ENCODE data around the gene MPP3.

The MPP3 gene

DNA sequence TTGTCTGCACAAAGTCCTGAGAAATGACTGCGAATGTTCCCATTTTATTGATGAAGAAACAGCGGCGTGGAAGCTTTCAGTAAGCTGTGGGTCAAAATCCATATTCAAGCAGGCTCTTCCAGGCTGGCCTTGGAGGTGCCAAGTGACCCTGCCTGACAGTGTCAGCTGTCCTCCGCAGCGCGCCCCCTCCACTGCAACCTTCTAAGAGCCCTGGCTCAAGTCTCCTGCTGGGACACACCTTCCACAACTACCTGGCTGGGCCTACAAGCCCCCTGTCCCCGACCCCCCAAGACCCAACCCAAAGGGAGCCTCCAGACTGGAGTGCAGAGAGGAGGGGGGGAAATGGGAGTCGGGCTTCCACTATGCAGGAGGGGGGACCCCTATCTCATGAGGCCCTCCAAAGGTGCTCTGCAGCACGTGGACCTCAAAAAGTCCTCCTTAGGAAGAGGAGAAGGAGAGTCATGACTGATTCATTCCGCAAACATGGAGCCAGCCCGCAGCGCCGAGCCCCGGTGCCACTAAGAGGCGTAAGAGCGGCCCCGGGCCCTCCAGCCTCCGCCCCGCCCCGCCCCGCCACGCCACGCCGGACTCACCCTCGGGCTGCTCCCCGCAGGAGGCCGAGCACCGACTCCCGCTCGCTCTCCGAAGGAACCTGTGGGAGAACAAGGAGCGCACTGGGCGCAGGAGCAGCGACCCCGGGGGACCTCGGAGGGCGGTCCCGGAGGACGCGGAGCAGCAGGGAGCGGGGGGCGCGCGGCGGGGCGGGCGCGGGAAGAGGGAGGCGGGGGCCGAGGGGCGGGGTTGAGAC, 574 bp downstream of the MPP3 start:
- DNase-seq (ENCODE audit: low spot score), result no peak

DNA sequence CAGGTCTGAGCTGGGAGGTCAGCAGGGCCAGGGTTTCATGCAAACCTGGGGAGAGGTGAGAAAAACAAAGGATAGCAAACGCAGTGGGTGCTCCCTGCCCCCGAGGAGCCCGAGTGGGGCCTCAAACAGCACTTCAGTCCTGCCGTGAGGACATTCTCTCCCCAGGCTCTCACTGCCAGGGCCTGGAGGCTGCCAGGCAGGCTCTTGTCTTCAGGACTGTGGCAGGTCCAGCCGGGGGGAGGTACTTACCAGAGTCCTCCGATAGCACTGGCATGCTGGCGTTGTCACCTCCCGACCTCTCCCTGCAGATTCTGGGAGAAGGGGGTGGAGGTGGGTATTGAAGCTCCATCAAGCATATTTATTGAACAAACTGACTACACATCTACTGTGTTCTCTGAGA, 1.3 kb downstream of the MPP3 start:
- no peak for DNase-seq (ENCODE audit: low spot score)

DNA sequence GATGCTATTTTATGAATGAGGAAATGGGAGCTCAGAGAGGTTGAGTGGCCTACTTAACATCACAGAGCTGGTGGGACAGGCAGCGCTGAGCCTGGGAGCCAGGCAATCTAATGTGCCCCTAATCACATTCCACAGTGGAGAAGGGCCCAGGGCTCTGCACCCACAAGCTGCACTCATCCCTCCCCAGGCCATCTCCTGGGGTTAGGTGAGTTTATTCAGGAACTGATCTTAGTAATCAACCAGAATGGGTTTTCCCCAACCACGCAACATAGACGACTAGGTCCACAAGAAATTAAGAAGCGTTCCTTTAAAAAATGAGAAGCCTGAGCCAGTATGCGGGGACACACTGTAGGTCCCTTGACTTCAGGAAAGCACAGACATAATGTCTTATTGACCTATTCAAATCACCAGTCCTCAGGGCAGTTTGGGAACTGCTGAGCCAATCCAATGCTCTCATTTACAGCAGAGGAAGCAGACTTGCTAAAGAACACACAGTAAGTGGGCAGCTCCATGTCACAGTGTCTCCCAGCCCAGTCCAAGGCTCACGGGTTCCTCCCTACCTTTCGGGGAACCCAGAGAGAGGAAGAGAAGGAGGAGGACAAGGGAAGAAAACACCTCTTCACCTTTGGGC, 2.3 kb downstream of the MPP3 start:
- no peak for DNase-seq (ENCODE audit: low spot score)

DNA sequence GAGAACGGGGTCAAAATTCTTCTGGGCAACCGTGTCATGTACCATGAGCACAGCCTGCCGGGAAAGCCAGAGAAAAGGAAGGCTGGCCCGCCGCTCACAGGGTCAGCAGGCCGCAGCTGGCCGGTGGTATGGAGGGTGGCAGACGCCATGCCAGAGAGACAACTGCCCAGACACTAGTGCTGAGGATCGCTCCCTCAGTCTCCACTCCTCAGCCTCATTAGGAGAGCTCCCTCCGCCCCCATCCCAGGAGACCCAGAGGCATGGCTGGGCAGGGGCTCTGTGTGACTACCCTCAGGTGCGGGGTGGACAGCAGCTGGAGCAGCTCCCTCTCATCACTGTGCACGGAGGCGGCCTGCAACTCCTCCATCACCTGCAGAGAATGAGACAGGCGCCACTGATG, 3.2 kb downstream of the MPP3 start:
- no peak for DNase-seq (ENCODE audit: low spot score)

DNA sequence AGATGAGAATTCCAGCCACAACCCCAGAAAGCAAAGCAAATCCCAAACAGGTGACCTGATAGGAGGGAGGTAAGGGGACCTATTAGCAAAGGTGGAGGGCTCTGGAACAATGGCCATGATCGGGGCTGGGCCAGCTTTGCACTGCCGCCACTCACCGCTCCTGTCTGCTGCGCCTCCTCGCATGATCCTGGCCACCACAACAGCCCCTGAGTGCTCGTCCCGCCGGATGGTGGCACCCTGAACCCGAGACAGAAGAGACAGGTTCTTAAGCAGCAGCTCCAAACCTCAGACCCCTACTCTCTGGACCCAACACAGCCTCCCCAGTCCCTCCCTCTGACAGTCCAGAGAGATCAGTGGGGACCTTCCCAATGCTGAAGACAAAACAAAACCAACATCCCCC, 5.3 kb downstream of the MPP3 start:
- DNase-seq (ENCODE audit: low spot score), result no peak

DNA sequence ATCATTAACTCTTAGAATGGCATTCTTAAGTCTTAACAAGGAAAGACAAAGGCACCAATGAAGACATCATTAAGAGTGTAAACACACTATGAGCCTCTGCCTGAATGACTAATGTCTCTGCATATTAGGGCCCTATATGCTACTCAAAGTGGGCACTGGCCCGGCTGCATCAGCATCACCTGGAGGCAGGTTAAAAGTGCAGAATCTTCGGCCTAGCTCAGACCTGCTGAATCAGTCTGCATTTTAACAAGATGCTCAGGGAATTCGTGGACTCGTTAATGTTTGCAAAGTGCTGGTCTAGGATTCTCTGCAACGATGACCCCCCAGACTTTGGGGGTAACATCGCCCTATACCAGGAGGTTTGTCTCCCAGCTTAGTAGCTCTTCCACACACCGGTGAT, 6.7 kb downstream of the MPP3 start:
- no peak for DNase-seq (ENCODE audit: low spot score)

DNA sequence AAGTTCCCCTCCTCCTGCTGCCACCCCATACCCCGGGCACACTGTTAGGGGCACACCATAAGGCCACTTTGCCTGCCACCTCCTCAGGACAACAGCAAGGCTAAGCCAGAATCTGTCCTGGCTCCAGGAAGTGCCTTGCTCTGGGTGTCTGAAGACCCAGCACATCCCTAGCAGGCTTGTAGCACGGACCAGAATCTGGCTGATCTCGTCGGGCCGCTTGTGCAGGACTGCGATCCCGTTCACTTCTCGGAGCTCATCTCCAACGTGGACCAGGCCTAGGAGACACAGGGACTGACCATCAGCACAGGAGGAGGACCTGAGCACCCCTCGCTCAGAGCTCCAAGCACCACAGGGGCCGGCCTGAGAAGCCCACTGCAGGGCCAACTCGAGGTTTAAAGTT, 7.4 kb downstream of the MPP3 start:
- DNase-seq (ENCODE audit: low spot score), result no peak

DNA sequence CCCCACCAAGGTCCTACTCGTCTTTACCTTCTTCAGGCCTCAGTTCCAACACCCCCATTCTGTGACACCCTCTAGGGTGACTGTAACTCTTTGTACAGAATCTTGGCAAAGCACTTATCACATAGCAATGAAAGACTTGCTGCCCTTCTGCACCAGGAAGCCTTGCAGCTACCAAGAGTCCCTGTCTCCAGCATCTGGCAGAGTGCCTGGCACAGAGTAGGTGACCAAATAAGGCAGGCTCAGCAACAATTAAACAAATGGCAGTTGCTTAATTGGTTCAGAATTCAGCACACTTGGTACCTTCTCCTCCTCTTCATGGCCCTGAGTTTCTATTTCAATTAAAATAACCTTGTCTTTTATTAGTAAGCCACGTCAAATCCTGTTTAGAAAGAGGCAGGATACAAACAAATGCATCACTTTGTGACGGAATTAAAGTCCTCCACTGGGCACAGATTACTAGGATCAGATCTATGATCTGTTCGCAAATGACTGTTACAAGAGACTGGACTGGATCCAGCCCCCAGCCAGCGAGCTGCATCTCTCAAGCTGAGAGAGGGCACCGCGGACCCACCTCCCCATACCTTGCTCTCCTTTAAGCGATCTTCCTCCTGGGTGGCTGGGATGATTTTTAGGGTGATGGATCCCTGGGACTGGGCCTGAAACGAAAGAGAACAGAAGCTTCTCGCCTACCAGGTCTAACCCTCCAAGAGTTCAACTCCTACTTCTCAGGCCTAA, 9.4 kb downstream of the MPP3 start:
- DNase-seq (ENCODE audit: low spot score), result no peak

DNA sequence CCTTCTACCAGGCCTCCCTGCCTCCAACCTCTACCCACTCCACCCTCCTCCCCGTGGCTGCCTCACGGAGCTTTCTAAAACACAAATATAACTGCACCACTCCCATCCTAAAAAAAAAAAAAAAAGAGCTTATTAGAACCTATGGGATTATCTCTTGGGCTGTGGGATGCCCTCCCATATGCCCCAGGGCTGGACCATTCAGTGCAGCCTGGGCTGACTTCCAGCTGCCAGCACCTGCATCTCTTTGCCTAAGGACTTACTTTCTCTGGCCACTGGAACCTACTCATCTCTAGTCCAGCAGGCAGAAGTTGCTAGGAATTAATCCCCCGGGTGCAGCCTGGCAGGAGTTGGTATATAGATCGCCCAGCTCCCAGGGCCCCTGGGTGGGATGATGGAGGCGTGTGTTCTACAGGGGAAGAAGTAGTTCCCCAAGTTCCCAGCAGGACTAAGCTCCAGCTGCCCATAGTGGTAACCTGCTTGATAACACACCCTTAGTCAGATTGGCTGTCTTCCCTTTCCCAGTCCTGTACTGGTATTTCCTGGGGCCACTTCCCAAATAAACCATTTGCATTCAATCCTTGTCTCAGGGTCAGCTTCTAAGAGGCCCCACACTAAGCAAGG, 10.3 kb downstream of the MPP3 start:
- DNase-seq (ENCODE audit: low spot score), result no peak

DNA sequence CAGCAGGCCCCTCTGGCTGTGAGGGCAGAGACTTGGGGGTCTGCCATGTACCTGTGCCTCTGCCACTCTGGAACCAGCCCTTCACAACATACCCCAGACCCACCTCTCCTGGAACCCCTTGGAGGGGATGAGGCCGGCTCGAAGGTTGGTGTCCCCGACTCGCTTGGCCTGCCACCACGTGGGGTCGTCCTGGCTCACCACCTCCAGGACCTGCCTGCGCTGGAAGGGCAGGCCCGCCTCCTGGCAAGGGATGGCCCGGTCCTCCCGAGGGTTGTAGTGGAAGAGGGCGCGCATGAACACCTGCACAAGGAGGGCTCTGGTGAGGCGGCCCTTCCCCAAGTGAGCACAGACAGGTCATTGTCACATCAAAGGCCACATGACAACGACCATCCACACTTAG, 12.2 kb downstream of the MPP3 start:
- no peak for DNase-seq (ENCODE audit: low spot score)

DNA sequence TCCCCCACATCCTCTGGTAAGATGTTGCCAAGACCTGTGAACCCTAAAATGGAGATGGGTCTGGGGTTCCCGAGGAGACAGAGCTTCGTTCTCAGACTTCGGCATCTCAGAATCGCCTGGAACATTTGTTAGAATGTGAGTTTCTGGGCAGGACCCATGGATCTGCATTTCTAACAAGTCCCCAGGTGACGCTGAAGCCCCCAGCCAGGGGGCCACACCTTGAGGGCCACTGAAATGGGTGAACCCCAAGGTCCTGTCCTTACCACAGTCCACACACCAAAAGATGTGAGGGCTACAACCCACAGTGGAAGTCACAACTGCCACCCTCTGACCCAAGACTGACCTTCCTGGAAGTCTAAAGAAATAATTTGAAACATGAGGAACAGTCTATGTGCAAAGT, 14.0 kb downstream of the MPP3 start:
- DNase-seq (ENCODE audit: low spot score), result no peak

DNA sequence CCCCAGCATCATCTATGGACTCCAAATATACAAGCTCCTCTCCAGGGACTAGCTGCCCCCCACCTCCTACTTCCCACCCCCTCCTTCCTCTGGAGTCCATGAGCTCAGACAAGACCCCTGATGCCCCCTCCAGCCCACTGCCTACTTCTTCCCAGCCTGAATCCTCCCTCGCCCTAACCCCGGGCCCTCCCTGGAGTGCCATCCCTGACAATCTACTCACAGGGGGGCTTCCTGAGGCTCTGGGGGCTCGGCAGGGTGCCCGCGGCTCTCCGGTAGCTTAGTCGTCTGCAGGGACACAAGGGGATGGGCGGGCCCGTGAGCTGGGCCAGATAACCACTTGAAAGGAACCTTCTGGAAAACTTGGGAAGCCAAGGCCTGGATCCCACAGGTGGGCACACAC, 15.1 kb downstream of the MPP3 start:
- no peak for DNase-seq (ENCODE audit: low spot score)

DNA sequence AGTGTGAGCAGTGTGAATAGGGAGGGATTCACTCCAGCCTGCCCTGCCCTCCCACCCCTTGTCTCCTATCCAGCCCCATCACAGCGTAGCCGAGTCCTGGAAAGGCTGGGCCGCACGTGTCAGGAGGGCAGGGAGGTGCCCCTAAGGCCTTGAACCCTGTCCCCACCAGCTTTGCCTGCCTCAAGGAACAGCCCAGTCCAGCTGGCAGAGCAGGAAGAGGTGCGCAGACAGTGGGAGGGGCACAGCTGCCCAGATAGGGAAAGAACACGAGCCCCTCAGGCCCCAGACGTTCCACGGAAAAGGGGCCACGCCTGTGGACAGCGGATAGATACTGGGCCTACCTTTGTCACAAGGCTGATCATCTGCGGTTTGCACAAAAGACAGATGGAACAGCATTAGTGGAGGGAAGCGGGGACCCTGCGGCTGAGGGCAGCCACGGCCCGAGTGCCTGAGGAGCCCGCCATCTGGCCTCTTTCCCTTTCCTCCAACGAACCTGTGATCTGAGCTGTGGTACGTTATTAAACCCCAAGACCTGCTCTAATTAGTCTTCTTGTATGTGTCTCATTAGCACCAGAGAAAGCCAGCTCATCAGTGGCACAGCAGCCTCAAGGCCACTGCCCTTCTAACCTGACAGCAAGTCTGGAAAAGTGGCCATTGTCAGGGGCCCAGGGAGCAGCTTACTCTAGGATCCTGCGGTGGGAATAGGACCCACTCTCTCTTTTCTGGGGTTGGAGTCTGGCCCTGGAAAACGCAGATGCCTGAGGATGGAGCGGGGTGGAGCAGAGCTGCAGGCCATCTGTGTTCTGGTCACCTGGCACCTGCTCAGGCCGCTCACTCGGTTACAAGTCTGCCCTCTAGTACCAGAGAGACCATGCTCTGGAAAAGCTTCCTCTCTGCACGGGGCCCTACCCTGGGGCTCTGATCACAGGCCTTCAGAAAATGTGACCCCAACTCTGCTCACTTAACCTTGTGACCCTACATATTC, 16.3 kb downstream of the MPP3 start:
- no peak for DNase-seq (ENCODE audit: low spot score)

DNA sequence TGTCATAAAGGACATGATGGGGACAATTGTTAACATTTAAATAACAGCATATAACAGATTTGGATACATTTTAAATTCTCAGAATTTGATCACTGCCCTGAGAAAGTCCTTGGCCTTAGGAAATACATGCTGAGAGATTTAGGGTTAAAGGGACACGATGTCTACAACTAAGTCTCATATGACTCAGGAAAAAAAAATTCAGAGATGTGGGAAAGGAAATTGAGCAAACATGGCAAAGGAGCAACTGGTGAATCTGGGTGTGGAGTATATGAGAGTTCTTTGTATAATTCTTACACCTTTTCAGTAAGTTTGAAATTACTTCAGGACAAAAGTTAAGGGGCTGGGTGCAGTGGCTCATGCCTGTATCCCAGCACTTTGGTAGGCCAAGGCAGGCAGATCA, 18.2 kb downstream of the MPP3 start:
- DNase-seq (ENCODE audit: low spot score), result no peak

DNA sequence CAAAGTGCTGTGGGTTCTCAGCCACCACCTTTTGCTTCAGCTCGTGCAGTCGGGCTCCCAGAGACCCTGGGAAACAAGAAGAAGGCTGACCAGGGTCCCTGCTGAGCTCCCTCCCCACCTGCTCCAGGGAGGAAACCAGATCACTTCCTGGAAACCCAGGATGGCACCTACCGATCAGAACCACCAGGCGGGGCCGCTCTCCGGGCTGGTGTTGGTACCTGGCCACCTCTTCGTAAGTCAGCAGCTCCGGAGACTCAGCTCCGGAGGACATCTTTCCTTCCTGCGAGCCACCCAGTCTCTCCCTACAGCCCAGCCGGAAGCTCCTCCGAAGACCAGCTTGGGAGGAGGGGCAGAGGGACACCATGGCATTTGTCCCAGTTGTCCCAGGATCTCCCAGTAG, 18.9 kb downstream of the MPP3 start:
- DNase-seq (ENCODE audit: low spot score), result no peak

DNA sequence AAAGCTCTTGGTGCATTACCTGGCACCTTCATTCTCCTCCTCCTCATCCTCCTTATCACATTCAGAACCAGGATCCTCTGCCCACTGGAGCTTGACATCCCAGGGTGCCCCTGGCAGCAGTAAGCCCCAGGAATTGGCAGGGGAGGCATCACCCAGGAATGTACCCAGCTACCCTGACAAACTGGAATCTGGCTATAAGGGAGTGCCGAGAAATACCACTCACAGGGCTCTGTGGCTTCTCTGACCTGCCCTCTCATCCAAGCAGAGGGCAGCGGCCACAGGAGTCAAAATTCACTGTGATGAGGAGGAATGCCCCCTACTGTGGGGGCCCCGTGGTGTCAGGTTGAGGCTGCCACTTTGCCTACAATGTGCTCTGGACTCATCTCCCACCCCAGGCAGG, 19.6 kb downstream of the MPP3 start:
- no peak for DNase-seq (ENCODE audit: low spot score)

DNA sequence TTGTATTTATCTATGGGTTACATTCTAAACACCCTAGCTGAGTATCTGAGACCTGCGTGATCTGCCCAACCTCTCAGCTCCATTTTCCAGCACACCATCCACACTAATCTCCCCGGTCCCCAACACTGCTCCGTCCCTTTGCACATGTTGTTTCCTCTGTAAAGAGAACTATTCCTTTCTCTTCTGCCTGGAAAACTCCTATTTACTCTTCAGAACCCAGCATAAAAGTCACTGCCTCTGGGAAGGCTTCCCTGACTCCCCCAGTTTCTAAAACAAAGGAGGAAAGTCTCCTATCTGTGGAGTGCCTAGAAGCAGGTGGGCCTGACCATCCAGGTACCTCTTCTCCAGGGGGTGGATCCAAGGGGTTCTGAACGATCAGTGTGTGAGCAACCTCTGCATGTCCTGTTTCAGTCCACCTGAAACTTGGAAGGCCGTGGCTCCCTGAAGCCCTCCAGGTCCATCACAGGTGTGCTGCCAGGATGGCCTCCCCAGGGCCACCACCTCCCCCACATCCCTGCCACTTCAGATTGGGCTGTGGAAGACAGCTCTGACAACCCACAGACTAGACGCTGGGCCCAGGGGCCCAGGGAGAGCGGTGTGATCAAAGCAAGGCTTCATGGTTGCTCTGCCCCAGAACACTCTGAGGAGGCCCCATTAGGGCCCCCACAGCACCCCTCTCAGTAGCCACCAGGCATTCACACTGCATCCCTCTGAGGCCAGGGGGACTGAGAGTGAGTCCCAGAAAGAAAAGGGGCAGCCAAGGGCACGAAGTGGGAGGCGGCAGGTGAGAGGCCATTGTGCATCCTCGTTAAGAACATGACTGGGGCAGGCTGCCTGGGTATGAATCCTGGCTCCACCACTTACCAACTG, 20.3 kb downstream of the MPP3 start:
- DNase-seq (ENCODE audit: low spot score), result no peak

DNA sequence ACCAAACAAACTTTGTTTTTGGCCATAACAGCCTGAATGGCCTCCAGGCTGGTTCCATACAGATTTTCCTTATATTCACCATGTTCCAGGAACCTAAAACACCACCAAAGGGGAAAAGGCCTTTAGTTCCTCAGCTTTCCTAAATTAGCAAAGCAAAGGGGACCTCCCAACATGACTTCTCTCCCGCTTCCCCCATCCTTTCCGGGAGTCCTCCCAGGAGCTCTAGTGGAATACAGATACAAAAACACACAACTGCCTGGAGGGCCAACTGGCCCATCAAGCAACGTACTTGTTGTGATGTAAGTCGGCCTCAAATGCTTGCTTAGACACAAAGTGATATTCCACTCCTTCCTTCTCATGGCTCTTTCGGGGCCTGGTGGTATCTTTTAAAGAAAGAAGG, 22.1 kb downstream of the MPP3 start:
- DNase-seq (ENCODE audit: low spot score), result no peak

DNA sequence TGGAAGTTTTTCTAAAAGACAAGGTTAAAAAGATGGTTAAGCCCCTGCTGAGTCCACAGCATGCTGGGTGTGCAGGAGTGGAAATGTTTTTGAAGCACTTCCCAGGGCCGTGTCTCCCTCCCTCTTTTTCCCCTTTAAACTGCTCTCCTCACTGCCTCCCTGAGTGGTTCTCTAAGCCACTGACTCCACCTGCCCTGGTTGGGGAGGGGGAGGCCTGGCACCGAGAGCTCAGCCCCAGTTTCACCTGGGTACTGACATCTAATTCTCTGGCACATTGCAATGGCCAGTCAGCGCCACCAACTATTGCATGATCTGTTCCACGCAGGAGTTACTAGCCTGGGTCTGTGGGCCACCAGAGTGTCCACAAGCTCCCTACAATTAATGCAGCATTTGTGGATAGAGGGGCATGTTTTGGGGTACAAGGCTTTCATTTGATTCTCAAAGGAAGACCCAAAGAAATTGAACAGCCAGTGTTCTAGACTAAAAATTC, 22.7 kb downstream of the MPP3 start:
- no peak for DNase-seq (ENCODE audit: low spot score)

DNA sequence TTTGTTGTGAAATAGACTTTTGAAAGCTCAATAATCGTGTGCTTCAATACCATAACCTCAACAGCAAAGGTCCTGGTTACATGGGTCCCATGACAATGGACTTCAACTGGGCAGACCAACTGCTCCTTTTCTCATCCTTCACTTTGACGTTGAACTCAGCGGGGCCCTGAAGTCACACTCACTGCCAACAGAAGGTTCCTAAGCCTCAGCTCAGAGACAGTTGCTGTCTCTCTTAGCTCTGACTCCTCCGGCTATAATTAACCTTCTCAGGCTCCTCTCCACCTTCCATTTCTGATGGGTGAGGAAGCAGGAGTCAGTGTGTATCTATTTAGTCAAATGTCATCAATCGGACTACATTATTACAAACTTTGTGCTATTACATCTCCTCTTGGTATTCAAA, 23.8 kb downstream of the MPP3 start:
- no peak for DNase-seq (ENCODE audit: low spot score)

DNA sequence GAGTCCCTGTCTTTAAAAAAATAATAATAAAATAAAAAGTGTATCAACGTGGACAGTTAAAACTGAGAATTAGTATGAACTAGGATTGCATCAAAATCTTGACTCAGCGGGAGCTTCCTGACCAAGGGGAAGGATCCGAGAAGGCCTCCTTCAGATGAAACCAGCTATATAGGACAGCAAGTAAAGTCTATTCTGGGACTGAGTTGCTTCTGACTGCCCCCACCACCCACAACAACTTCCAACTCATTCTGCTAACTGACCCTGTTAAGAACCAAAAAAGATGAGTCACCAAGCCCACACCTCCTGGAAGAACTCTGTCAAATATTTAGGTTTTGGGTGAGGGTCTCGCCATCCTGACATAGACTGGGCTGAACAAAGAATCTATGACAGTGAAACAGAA, 24.9 kb downstream of the MPP3 start:
- no peak for DNase-seq (ENCODE audit: low spot score)
